ENCODE results near the gene GRID1. TPM values are rescaled to one million over a fixed set of nuclear protein-coding genes. Genes with fewer than 3 reads are reported as not detected.

GRID1 gene
- total and polyA plus RNA-seq, 7 experiments from 2014 or later, result not detected

GRCh38 chr10:86164960-86165630, 201.5 kb downstream of the GRID1 start:
- Mint-ChIP-seq H3K9me3 (no peaks in the 10 kb centered on the region), H3K27me3 (peaks cover 0 to 5% (median 0%) of the 10 kb centered on the region in 5 donors), H3K4me3 (peak overlapping the region in 1 of 10 donors; percentile 20), H3K27ac (no peak overlapping the region), H3K4me1 (no peaks in the 10 kb centered on the region), H3K36me3 (no peaks in the 10 kb centered on the region)
- Histone ChIP-seq H3K4me3 (ENCODE audit: low read length) (no peak overlapping the region), H3K9me3 (ENCODE audit: control insufficient read depth in 2 of 3, low read length in 3 of 3) (no peaks in the 10 kb centered on the region), H3K36me3 (ENCODE audit: control insufficient read depth in 2 of 3, insufficient read depth in 3 of 3, low read length in 3 of 3) (no peaks in the 10 kb centered on the region), H3K27ac (ENCODE audit: low read depth, low read length) (no peak overlapping the region), H3K4me1 (ENCODE audit: control insufficient read depth in 2 of 2, insufficient read depth in 2 of 2, low read length in 2 of 2) (no peaks in the 10 kb centered on the region), H3K27me3 (ENCODE audit: control insufficient read depth in 2 of 2, insufficient read depth in 2 of 2, low read length in 2 of 2) (no peaks in the 10 kb centered on the region)
- no peak for ATAC-seq
- intact Hi-C loops (cut with micrococcal nuclease), result no loop called here
- ChIA-PET POLR2A (no interaction called here), CTCF (no interaction called here)
- DNase-seq, result no peak

GRCh38 chr10:86164174-86164774, 202.3 kb downstream of the GRID1 start:
- Histone ChIP-seq H3K4me3 (ENCODE audit: low read length) (no peak overlapping the region), H3K36me3 (ENCODE audit: control insufficient read depth in 2 of 3, insufficient read depth in 3 of 3, low read length in 3 of 3) (no peaks in the 10 kb centered on the region), H3K9me3 (ENCODE audit: control insufficient read depth in 2 of 3, low read length in 3 of 3) (no peaks in the 10 kb centered on the region), H3K4me1 (ENCODE audit: control insufficient read depth in 2 of 2, insufficient read depth in 2 of 2, low read length in 2 of 2) (no peaks in the 10 kb centered on the region), H3K27me3 (ENCODE audit: control insufficient read depth in 2 of 2, insufficient read depth in 2 of 2, low read length in 2 of 2) (no peaks in the 10 kb centered on the region), H3K27ac (ENCODE audit: low read depth, low read length) (no peak overlapping the region)
- CTCF ChIA-PET, result no interaction called here
- POLR2A ChIA-PET, result no interaction called here
- no peak overlapping the region for H3K27ac Mint-ChIP-seq
- intact Hi-C loops (cut with micrococcal nuclease), result no loop called here
- H3K4me1 Mint-ChIP-seq, result no peaks in the 10 kb centered on the region
- no peak for DNase-seq
- peaks cover 0 to 8% (median 0%) of the 10 kb centered on the region in 5 donors for H3K27me3 Mint-ChIP-seq
- no peaks in the 10 kb centered on the region for H3K36me3 Mint-ChIP-seq
- no peak for ATAC-seq
- peak overlapping the region in 1 of 10 donors; percentile 20 for H3K4me3 Mint-ChIP-seq
- no peaks in the 10 kb centered on the region for H3K9me3 Mint-ChIP-seq

GRCh38 chr10:86163522-86164173, 202.9 kb downstream of the GRID1 start:
- ChIA-PET CTCF (no interaction called here), POLR2A (no interaction called here)
- Mint-ChIP-seq H3K4me3 (no peak overlapping the region), H3K9me3 (no peaks in the 10 kb centered on the region), H3K27ac (no peak overlapping the region), H3K36me3 (no peaks in the 10 kb centered on the region), H3K27me3 (peaks cover 0 to 6% (median 0%) of the 10 kb centered on the region in 5 donors), H3K4me1 (no peaks in the 10 kb centered on the region)
- ATAC-seq (no peak), DNase-seq (no peak)
- Histone ChIP-seq H3K4me3 (ENCODE audit: low read length) (no peak overlapping the region), H3K9me3 (ENCODE audit: control insufficient read depth in 2 of 3, low read length in 3 of 3) (no peaks in the 10 kb centered on the region), H3K36me3 (ENCODE audit: control insufficient read depth in 2 of 3, insufficient read depth in 3 of 3, low read length in 3 of 3) (no peaks in the 10 kb centered on the region), H3K27ac (ENCODE audit: low read depth, low read length) (no peak overlapping the region), H3K4me1 (ENCODE audit: control insufficient read depth in 2 of 2, insufficient read depth in 2 of 2, low read length in 2 of 2) (no peaks in the 10 kb centered on the region), H3K27me3 (ENCODE audit: control insufficient read depth in 2 of 2, insufficient read depth in 2 of 2, low read length in 2 of 2) (no peaks in the 10 kb centered on the region)
- intact Hi-C loops (cut with micrococcal nuclease), result no loop called here

DNA sequence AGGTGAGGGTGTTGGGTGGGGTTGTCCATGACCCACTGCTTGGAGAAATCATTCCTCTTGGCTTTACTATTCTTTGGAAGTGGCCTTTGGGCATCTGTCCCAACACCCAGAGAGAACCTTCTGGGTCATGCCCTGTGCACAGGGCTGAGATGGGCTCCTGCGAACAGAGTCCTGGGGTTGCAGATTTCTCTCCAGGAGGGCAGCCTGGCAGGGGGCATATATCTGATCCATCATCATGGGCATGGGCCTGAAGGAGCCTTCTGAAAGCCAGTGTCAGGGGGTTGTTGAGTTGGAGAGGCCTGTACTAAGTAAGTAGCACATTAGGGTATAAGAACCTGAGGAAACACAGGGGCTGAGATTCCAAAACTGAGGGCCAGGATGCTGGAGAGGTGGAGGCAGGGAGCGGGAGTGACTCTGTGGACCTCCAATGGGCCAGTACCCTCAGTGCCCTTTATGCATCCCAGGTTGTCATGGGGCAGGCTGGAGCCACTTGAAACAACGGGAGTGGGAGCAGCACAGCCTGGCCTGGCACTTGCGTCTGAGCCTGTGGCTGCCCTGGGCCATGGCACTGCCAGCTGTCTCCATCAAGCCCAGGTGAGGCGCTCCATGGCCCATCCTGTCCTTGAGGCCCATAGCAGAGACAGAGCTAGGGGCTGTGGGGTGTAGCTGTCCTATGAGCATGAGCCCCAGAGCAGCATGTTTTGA, 203.7 kb downstream of the GRID1 start:
- H3K4me1 Mint-ChIP-seq, result no peaks in the 10 kb centered on the region
- intact Hi-C loops (cut with micrococcal nuclease), result no loop called here
- ATAC-seq (no peak), DNase-seq (no peak)
- H3K4me1 ChIP-seq (ENCODE audit: control insufficient read depth in 2 of 2, insufficient read depth in 2 of 2, low read length in 2 of 2), result no peaks in the 10 kb centered on the region
- no peak overlapping the region for H3K27ac ChIP-seq (ENCODE audit: low read depth, low read length)
- H3K27me3 ChIP-seq (ENCODE audit: control insufficient read depth in 2 of 2, insufficient read depth in 2 of 2, low read length in 2 of 2), result no peaks in the 10 kb centered on the region
- CTCF ChIA-PET, result no interaction called here
- no peak overlapping the region for H3K4me3 ChIP-seq (ENCODE audit: low read length)
- H3K4me3 Mint-ChIP-seq, result no peak overlapping the region
- H3K36me3 Mint-ChIP-seq, result no peaks in the 10 kb centered on the region
- POLR2A ChIA-PET, result no interaction called here
- no peaks in the 10 kb centered on the region for H3K36me3 ChIP-seq (ENCODE audit: control insufficient read depth in 2 of 3, insufficient read depth in 3 of 3, low read length in 3 of 3)
- H3K27me3 Mint-ChIP-seq, result peaks cover 0 to 6% (median 0%) of the 10 kb centered on the region in 5 donors
- no peak overlapping the region for H3K27ac Mint-ChIP-seq
- no peaks in the 10 kb centered on the region for H3K9me3 ChIP-seq (ENCODE audit: control insufficient read depth in 2 of 3, low read length in 3 of 3)
- no peaks in the 10 kb centered on the region for H3K9me3 Mint-ChIP-seq

DNA sequence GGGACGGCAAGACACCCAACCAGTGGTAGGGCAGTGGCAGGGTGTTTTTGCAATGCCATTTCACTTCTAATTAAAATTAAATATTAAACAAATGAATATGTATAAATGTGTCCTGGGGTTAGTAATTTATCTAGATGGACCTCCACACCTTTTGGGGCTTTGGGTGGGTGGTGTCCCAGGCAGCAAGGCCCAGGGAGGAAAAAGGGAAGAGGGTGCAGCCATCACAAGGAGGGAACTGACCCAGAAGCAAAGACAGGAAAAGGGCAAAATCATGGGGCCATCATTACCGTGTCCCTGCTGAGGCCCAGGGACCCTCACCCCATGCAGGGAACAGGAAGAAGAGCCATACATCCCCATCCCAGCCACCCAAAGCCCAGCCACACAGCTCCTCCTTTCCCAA, 204.6 kb downstream of the GRID1 start:
- Histone ChIP-seq H3K9me3 (ENCODE audit: control insufficient read depth in 2 of 3, low read length in 3 of 3) (no peaks in the 10 kb centered on the region), H3K36me3 (ENCODE audit: control insufficient read depth in 2 of 3, insufficient read depth in 3 of 3, low read length in 3 of 3) (no peaks in the 10 kb centered on the region), H3K4me1 (ENCODE audit: control insufficient read depth in 2 of 2, insufficient read depth in 2 of 2, low read length in 2 of 2) (no peaks in the 10 kb centered on the region), H3K4me3 (ENCODE audit: low read length) (no peak overlapping the region), H3K27ac (ENCODE audit: low read depth, low read length) (no peak overlapping the region), H3K27me3 (ENCODE audit: control insufficient read depth in 2 of 2, insufficient read depth in 2 of 2, low read length in 2 of 2) (no peaks in the 10 kb centered on the region)
- CTCF ChIA-PET, result no interaction called here
- no peak overlapping the region for H3K27ac Mint-ChIP-seq
- DNase-seq (no peak), ATAC-seq (no peak)
- POLR2A ChIA-PET, result no interaction called here
- no peaks in the 10 kb centered on the region for H3K9me3 Mint-ChIP-seq
- no peaks in the 10 kb centered on the region for H3K36me3 Mint-ChIP-seq
- H3K4me1 Mint-ChIP-seq, result no peaks in the 10 kb centered on the region
- intact Hi-C loops (cut with micrococcal nuclease), result no loop called here
- H3K27me3 Mint-ChIP-seq, result peaks cover 0 to 6% (median 0%) of the 10 kb centered on the region in 5 donors
- no peak overlapping the region for H3K4me3 Mint-ChIP-seq

DNA sequence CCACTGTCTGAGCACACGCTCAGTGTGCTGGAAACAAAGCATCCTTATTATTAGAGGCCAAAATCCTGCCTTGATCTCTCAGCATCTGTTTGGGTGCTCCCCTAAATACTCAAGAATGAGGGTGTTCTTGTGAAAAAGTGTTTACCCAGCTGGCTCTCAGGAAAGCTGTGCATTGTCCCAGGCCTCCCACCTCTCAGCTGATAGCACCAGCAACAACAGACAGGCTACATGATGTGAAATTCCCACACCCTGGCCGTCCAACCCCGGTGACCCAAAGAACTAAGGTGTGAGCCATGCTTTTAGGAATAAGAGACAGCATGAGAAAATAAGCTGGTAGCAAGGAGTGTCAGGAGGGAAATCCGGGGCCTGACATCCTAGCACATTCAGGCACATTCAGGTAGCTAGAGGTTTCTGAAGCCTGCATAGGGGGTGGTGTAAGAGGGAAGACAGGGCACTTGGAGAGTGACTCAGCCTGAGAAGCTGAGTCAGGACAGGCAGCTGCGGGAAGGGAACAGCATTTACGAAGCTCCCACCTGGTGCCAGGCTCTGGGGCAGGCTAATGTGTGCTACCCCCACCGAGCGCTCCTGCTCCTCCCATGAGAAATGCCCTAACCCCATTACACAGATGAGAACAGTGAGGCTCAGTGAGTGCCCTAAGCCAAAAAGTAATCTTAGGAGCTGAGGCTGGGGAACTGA, 205.6 kb downstream of the GRID1 start:
- H3K9me3 Mint-ChIP-seq, result no peaks in the 10 kb centered on the region
- H3K27me3 Mint-ChIP-seq, result peaks cover 0 to 6% (median 0%) of the 10 kb centered on the region in 5 donors
- Histone ChIP-seq H3K36me3 (ENCODE audit: control insufficient read depth in 2 of 3, insufficient read depth in 3 of 3, low read length in 3 of 3) (no peaks in the 10 kb centered on the region), H3K27ac (ENCODE audit: low read depth, low read length) (no peak overlapping the region), H3K27me3 (ENCODE audit: control insufficient read depth in 2 of 2, insufficient read depth in 2 of 2, low read length in 2 of 2) (no peaks in the 10 kb centered on the region), H3K9me3 (ENCODE audit: control insufficient read depth in 2 of 3, low read length in 3 of 3) (no peaks in the 10 kb centered on the region), H3K4me1 (ENCODE audit: control insufficient read depth in 2 of 2, insufficient read depth in 2 of 2, low read length in 2 of 2) (no peaks in the 10 kb centered on the region), H3K4me3 (ENCODE audit: low read length) (no peak overlapping the region)
- intact Hi-C loops (cut with micrococcal nuclease), result no loop called here
- H3K4me1 Mint-ChIP-seq, result no peaks in the 10 kb centered on the region
- CTCF ChIA-PET, result no interaction called here
- DNase-seq, result no peak
- no peak for ATAC-seq
- no peaks in the 10 kb centered on the region for H3K36me3 Mint-ChIP-seq
- no peak overlapping the region for H3K27ac Mint-ChIP-seq
- POLR2A ChIA-PET, result no interaction called here
- H3K4me3 Mint-ChIP-seq, result no peak overlapping the region
